Stimulated activated CD4-positive, alpha-beta T cell treated with anti-CD3 and anti-CD28 coated beads, Interleukin-2, amount 100 ng/mL, for 24 hours (primary cell): ENCODE measurements around the gene SLC1A3.

Source experiments
- DNase-seq, 2 donors: peaks; one replicate each; pipeline ENCODE4 v3.0.0-alpha.2; 2020

SLC1A3 gene

GRCh38 chr5:36690041-36690961, 83.9 kb downstream of the SLC1A3 start:
- DNase-seq: peak; percentile 71 to 82

GRCh38 chr5:36691226-36691625, 84.8 kb downstream of the SLC1A3 start:
- DNase-seq: no peak

- DNase-seq: no peak
Measured at GRCh38 chr5:36691696-36692371, 85.4 kb downstream of the SLC1A3 start.

- peak; percentile 39 to 65 for DNase-seq
Measured at GRCh38 chr5:36692791-36693763, 86.7 kb downstream of the SLC1A3 start.

- no peak for DNase-seq
Measured at GRCh38 chr5:36694351-36694750, 87.9 kb downstream of the SLC1A3 start.

- DNase-seq: peak; percentile 25 to 39
Measured at GRCh38 chr5:36696059-36696673, 89.8 kb downstream of the SLC1A3 start.

- DNase-seq: no peak
Measured at GRCh38 chr5:36698031-36698430, 91.6 kb downstream of the SLC1A3 start.

- DNase-seq: no peak
Measured at GRCh38 chr5:36701085-36701698, 94.8 kb downstream of the SLC1A3 start.

GRCh38 chr5:36703245-36703860, 96.9 kb downstream of the SLC1A3 start:
- no peak for DNase-seq

- no peak for DNase-seq
Measured at GRCh38 chr5:36704131-36704530, 97.7 kb downstream of the SLC1A3 start.

GRCh38 chr5:36705055-36705454, 98.6 kb downstream of the SLC1A3 start:
- DNase-seq: no peak

GRCh38 chr5:36706662-36707061, 100.3 kb downstream of the SLC1A3 start:
- no peak for DNase-seq

- DNase-seq: no peak
Measured at GRCh38 chr5:36708996-36709395, 102.6 kb downstream of the SLC1A3 start.

GRCh38 chr5:36710039-36710438, 103.6 kb downstream of the SLC1A3 start:
- DNase-seq: no peak

- DNase-seq: no peak
Measured at GRCh38 chr5:36712706-36713105, 106.3 kb downstream of the SLC1A3 start.

GRCh38 chr5:36713541-36713940, 107.1 kb downstream of the SLC1A3 start:
- no peak for DNase-seq

GRCh38 chr5:36717131-36717695, 110.8 kb downstream of the SLC1A3 start:
- no peak for DNase-seq

GRCh38 chr5:36719282-36719681, 112.9 kb downstream of the SLC1A3 start:
- no peak for DNase-seq

GRCh38 chr5:36720688-36721087, 114.3 kb downstream of the SLC1A3 start:
- no peak for DNase-seq

- no peak for DNase-seq
Measured at GRCh38 chr5:36721664-36722235, 115.3 kb downstream of the SLC1A3 start.

GRCh38 chr5:36722900-36723299, 116.5 kb downstream of the SLC1A3 start:
- DNase-seq: no peak
